SK-N-SH (cell line): Measurements from ENCODE around the gene TCEA3.

Experiments used
- EP300 ChIP-seq, 2 experiments: IDR thresholded peaks; 2 replicates each; pipeline versions ENCODE4 v1.4.0 to v1.6.1; 2012; ENCODE audit warnings: borderline replicate concordance in 1 of 2, low read depth in 1 of 2, low read length in 1 of 2
- FOXM1 ChIP-seq: IDR thresholded peaks from 2 replicates; pipeline ENCODE4 v1.4.0; 2012; ENCODE audit warnings: low read depth, mild to moderate bottlenecking
- NRF1 ChIP-seq: IDR thresholded peaks from 2 replicates; pipeline ENCODE4 v1.6.1; 2012; ENCODE audit warnings: low read depth, mild to moderate bottlenecking, low read length
- RAD21 ChIP-seq: IDR thresholded peaks from 2 replicates; pipeline ENCODE4 v1.6.1; 2012; ENCODE audit warnings: mild to moderate bottlenecking, low read length
- RFX5 ChIP-seq: IDR thresholded peaks from 2 replicates; pipeline ENCODE4 v1.6.1; 2012; ENCODE audit warnings: mild to moderate bottlenecking, improper control_type of control experiment, low read length
- SMC3 ChIP-seq: IDR thresholded peaks from 2 replicates; pipeline ENCODE4 v1.6.1; 2012; ENCODE audit warnings: low read depth, low read length, improper control_type of control experiment
- TAF1 ChIP-seq: IDR thresholded peaks from 2 replicates; pipeline ENCODE4 v1.6.1; 2012; ENCODE audit warnings: low read depth, mild to moderate bottlenecking, low read length, moderate library complexity, borderline replicate concordance
- USF1 ChIP-seq: IDR thresholded peaks from 2 replicates; pipeline ENCODE4 v1.4.0; 2012; ENCODE audit warnings: low read depth, borderline replicate concordance
- TF ChIP-seq, protein P1 (sequence below): fragments of 200-600 bp; sonication (generic); IDR thresholded peaks from 2 replicates; pipeline ENCODE4 v1.6.1; 2017; ENCODE audit warnings: antibody characterized with exemption, mild to moderate bottlenecking, moderate library complexity
- TF ChIP-seq, protein P2 (sequence below): IDR thresholded peaks from 2 replicates; pipeline ENCODE4; 2012
- TF ChIP-seq, protein P3 (sequence below): IDR thresholded peaks from 2 replicates; pipeline ENCODE4 v1.6.1; 2012; ENCODE audit warnings: mild to moderate bottlenecking, low read depth, low read length, moderate library complexity

GRCh38 chr1:23461050-23461449, 36.5 kb upstream of the TCEA3 start:
- TF ChIP-seq, protein P1, sequence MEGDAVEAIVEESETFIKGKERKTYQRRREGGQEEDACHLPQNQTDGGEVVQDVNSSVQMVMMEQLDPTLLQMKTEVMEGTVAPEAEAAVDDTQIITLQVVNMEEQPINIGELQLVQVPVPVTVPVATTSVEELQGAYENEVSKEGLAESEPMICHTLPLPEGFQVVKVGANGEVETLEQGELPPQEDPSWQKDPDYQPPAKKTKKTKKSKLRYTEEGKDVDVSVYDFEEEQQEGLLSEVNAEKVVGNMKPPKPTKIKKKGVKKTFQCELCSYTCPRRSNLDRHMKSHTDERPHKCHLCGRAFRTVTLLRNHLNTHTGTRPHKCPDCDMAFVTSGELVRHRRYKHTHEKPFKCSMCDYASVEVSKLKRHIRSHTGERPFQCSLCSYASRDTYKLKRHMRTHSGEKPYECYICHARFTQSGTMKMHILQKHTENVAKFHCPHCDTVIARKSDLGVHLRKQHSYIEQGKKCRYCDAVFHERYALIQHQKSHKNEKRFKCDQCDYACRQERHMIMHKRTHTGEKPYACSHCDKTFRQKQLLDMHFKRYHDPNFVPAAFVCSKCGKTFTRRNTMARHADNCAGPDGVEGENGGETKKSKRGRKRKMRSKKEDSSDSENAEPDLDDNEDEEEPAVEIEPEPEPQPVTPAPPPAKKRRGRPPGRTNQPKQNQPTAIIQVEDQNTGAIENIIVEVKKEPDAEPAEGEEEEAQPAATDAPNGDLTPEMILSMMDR: no peak
- TF ChIP-seq, protein P2, sequence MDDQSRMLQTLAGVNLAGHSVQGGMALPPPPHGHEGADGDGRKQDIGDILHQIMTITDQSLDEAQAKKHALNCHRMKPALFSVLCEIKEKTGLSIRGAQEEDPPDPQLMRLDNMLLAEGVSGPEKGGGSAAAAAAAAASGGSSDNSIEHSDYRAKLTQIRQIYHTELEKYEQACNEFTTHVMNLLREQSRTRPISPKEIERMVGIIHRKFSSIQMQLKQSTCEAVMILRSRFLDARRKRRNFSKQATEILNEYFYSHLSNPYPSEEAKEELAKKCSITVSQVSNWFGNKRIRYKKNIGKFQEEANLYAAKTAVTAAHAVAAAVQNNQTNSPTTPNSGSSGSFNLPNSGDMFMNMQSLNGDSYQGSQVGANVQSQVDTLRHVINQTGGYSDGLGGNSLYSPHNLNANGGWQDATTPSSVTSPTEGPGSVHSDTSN: no peak
- TF ChIP-seq EP300 (IDR thresholded peaks at IDR 0.05; ENCODE audit: borderline replicate concordance in 1 of 2, low read depth in 1 of 2, low read length in 1 of 2) (no peak), SMC3 (no peak), TAF1 (no peak), NRF1 (no peak), RFX5 (no peak), RAD21 (no peak), FOXM1 (no peak), USF1 (no peak)
- TF ChIP-seq, protein P3, sequence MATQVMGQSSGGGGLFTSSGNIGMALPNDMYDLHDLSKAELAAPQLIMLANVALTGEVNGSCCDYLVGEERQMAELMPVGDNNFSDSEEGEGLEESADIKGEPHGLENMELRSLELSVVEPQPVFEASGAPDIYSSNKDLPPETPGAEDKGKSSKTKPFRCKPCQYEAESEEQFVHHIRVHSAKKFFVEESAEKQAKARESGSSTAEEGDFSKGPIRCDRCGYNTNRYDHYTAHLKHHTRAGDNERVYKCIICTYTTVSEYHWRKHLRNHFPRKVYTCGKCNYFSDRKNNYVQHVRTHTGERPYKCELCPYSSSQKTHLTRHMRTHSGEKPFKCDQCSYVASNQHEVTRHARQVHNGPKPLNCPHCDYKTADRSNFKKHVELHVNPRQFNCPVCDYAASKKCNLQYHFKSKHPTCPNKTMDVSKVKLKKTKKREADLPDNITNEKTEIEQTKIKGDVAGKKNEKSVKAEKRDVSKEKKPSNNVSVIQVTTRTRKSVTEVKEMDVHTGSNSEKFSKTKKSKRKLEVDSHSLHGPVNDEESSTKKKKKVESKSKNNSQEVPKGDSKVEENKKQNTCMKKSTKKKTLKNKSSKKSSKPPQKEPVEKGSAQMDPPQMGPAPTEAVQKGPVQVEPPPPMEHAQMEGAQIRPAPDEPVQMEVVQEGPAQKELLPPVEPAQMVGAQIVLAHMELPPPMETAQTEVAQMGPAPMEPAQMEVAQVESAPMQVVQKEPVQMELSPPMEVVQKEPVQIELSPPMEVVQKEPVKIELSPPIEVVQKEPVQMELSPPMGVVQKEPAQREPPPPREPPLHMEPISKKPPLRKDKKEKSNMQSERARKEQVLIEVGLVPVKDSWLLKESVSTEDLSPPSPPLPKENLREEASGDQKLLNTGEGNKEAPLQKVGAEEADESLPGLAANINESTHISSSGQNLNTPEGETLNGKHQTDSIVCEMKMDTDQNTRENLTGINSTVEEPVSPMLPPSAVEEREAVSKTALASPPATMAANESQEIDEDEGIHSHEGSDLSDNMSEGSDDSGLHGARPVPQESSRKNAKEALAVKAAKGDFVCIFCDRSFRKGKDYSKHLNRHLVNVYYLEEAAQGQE: no peak
